ENCODE results near the gene VSIG2.

Gene VSIG2

DNA sequence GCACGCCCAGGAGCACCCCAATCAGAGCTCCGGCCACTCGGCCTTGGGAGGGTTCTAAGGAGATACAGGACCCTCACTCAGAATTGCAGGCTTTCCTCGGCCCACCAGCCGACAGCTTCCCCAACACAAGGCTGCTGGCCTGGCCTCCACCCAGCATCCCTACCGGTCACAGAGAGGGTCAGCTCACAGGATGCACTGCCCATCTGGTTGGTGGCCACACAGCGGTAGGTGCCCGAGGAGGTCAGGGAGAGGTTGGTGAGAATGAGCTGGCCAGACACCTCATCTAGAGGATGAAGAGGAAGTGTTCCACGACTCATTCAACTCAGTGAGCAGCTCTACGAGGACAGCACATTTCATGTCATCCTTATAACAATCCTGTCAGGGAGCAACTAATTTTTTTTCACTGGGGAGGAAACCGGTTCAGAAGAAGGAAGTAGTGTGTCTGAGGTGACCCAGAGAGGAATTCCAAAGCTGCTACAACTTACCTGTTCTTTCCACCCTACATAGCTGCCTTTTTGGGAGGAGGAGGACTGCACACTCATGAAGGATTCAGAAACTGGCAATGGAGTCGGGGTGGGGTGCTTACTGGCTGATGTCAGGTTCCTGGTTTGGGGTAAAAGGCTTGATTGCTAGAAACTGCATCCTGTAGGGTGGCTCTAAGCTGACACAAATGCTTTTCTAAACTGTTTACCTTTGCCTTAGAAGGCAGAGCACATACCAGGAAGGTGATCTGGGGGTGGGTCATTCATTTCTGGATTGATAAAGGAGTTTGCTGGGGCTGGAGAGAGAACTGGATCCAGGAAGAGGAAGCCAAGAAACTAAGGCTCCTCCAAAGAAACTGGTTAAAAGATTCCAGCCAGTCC lies 3.3 kb downstream of the VSIG2 start:
- H3K4me3 ChIP-seq (ENCODE audit: low read depth, low read length) = no peak overlapping the region
- TF ChIP-seq, protein P1, sequence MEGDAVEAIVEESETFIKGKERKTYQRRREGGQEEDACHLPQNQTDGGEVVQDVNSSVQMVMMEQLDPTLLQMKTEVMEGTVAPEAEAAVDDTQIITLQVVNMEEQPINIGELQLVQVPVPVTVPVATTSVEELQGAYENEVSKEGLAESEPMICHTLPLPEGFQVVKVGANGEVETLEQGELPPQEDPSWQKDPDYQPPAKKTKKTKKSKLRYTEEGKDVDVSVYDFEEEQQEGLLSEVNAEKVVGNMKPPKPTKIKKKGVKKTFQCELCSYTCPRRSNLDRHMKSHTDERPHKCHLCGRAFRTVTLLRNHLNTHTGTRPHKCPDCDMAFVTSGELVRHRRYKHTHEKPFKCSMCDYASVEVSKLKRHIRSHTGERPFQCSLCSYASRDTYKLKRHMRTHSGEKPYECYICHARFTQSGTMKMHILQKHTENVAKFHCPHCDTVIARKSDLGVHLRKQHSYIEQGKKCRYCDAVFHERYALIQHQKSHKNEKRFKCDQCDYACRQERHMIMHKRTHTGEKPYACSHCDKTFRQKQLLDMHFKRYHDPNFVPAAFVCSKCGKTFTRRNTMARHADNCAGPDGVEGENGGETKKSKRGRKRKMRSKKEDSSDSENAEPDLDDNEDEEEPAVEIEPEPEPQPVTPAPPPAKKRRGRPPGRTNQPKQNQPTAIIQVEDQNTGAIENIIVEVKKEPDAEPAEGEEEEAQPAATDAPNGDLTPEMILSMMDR (IDR thresholded peaks at IDR 0.05; ENCODE audit: control insufficient read depth, extremely low read depth, insufficient read depth) = no peak
- DNase-seq (ENCODE audit: low read depth) = no peak

DNA sequence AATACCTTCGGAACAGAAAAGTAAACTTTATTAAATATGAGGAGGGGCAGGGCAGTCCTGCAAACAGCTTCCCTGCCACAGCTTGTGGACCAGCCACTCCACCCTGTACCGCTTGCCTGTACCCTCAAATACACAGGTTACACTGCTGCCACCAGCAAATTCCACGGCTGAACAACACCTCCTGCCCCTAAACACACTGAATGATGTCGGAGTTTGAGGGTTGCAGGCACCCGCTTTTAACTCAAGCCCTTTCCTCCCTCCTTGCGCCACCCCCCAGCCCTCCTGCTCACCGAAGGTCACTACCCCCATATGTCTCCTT lies 4.0 kb downstream of the VSIG2 start:
- no peak overlapping the region for H3K4me3 ChIP-seq (ENCODE audit: low read depth, low read length)
- no peak for DNase-seq (ENCODE audit: low read depth)
- TF ChIP-seq, protein P1 (IDR thresholded peaks at IDR 0.05; ENCODE audit: control insufficient read depth, extremely low read depth, insufficient read depth) = no peak

- no peak overlapping the region for H3K4me3 ChIP-seq (ENCODE audit: low read depth, low read length)
- no peak for DNase-seq (ENCODE audit: low read depth)
- TF ChIP-seq, protein P1 (IDR thresholded peaks at IDR 0.05; ENCODE audit: control insufficient read depth, extremely low read depth, insufficient read depth) = no peak
These were observed 4.5 kb downstream of the VSIG2 start for GRCh38 chr11:124747406-124748099.

DNA sequence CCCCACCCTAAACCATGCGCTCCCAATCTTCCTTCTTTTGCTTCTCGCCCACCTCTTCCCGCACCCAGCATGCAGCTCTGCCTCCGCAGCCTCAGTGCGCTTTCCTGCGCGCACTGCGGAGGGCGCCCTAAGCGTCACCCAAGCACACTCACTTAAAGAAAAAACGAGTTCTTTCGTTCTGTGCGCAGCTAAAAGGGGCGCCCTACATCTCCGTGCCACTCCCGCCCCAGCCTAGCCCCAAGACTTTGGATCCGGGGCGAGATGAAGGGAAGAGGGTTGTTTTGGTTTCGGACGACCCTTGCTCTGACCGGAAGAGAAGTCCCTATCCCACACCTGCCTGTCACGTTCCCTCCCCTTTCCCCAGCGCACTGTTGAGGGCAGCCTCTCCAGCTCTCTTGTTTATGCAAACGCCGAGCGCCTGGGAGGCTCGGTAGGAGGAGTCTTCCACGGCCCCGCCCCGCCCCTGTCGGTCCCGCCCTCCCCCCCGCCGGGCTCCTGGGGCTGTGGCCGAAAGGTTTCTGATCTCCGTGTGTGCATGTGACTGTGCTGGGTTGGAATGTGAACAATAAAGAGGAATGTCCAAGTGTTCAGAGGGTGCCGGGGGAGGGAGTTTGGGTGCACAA lies 5.3 kb downstream of the VSIG2 start:
- TF ChIP-seq, protein P1 (IDR thresholded peaks at IDR 0.05; ENCODE audit: control insufficient read depth, extremely low read depth, insufficient read depth) = peak; percentile 86
- H3K4me3 ChIP-seq (ENCODE audit: low read depth, low read length) = peak overlapping the region; percentile 68
- peak; percentile 67 for DNase-seq (ENCODE audit: low read depth)

DNA sequence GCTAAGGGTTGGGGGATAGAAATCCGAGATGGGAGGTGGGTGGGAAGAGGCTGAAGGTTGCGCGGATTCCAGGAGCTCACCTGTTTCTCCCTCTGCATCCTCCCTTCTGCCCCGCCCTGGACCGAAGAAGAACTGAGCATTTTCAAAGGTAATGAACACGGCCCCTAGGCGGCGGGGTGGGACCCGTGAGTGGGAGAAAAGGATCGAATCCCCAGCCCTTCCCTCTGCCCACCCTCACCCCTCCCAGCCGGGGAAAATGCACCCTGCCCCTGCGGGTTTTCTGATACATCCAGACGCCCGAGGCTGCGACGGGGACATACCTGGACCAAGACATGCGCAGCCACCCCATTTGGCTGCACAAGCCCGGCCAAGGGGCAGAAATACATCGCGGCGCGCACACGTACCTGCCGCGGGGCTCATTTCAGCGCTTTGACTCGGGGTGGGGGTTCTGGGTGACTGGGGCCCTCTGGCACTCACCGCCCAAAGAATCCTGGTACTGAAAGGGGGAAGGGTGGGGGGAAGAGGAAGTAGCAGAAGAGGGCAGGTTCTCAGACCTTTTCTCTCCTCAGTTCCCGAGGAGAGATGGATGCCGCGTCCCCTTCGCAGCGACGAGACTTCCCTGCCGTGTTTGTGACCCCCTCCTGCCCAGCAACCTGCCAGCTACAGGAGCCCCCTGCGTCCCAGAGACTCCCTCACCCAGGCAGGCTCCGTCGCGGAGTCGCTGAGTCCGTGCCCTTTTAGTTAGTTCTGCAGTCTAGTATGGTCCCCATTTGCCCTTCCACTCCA lies 6.0 kb downstream of the VSIG2 start:
- H3K4me3 ChIP-seq (ENCODE audit: low read depth, low read length) = peak overlapping the region; percentile 68
- no peak for DNase-seq (ENCODE audit: low read depth)
- TF ChIP-seq, protein P1 (IDR thresholded peaks at IDR 0.05; ENCODE audit: control insufficient read depth, extremely low read depth, insufficient read depth) = peak; percentile 40; the same call in 1 of the 2 replicates

GRCh38 chr11:124745270-124745834 lies 6.7 kb downstream of the VSIG2 start:
- no peak for DNase-seq (ENCODE audit: low read depth)
- peak overlapping the region; percentile 68; the same call in 1 of the 2 replicates for H3K4me3 ChIP-seq (ENCODE audit: low read depth, low read length)
- TF ChIP-seq, protein P1 (IDR thresholded peaks at IDR 0.05; ENCODE audit: control insufficient read depth, extremely low read depth, insufficient read depth) = no peak

Measured in LNCaP clone FGC (cell line).